ENCODE measurements around the gene PCCB. TPM values are rescaled to one million over a fixed set of nuclear protein-coding genes. Genes with fewer than 3 reads are reported as not detected.
A peak's percentile ranks its signal among the peaks of the same experiment; 100 is the strongest.

Gene PCCB
- total and polyA plus RNA-seq, 2 donors (not counting 1 experiment from before 2014, with no cell fraction given) = 12.1 to 15.5 TPM

GRCh38 chr3:136247855-136248590 lies 2.1 kb upstream of the PCCB start:
- no peak overlapping the region for H3K4me2 ChIP-seq (replicated peaks; ENCODE audit: low read depth, low read length, poor library complexity, severe bottlenecking)
- no peaks in the 10 kb centered on the region for H3K27me3 Mint-ChIP-seq
- intact Hi-C loops (cut with micrococcal nuclease) = no loop called here
- no peak overlapping the region for H3K4me3 ChIP-seq (ENCODE audit: control extremely low read depth in 1 of 5, extremely low read depth in 1 of 5, insufficient read depth in 1 of 5, low read depth in 2 of 5, low read length in 4 of 5)
- H3K9me3 Mint-ChIP-seq (ENCODE audit: insufficient read depth) = no peaks in the 10 kb centered on the region
- ATAC-seq (ENCODE audit: low read depth) (no peak), DNase-seq (no peak)
- 100% methylated on average over 2 of the region's 4 CpGs for WGBS (ENCODE audit: insufficient coverage)
- H4K20me1 ChIP-seq (ENCODE audit: control insufficient read depth, insufficient read depth, low read length, poor library complexity, severe bottlenecking) = no peaks in the 10 kb centered on the region
- peak overlapping the region; percentile 23 for H2AFZ ChIP-seq (ENCODE audit: insufficient read depth, low read depth, low read length, poor library complexity, severe bottlenecking)
- no peak overlapping the region for H3K9ac ChIP-seq (ENCODE audit: low read length)
- no peak overlapping the region for H3K4me3 Mint-ChIP-seq
- ChIA-PET CTCF (interaction anchor here (1.2 to 4.8 kb wide), 2 partner anchors 31 to 51 kb away, joined by 3 to 43 read pairs; partner anchors contain the start of gene MSL2), POLR2A (interaction anchor here (0.5 to 2.6 kb wide), 2 partner anchors 37 to 51 kb away, joined by 4 to 10 read pairs; partner anchors contain the start of gene MSL2)
- H3K36me3 ChIP-seq (replicated peaks in 1 of 2; ENCODE audit: control extremely low read depth in 1 of 2, control insufficient read depth in 1 of 2, extremely low read depth in 1 of 2, insufficient read depth in 2 of 2, low read length in 1 of 2) = no peaks in the 10 kb centered on the region
- peaks cover 4% of the 10 kb centered on the region for H3K79me2 ChIP-seq (ENCODE audit: control insufficient read depth, insufficient read depth, low read length)
- no peaks in the 10 kb centered on the region for H3K9me3 ChIP-seq (ENCODE audit: control extremely low read depth in 1 of 3, control insufficient read depth in 2 of 3, insufficient read depth in 1 of 3, low read length in 2 of 3)
- no peak overlapping the region for H3K27ac ChIP-seq (ENCODE audit: low read length in 2 of 2)
- no peak overlapping the region for H3K27ac Mint-ChIP-seq
- peaks cover 10 to 17% of the 10 kb centered on the region in 2 donors for H3K4me1 ChIP-seq (ENCODE audit: control insufficient read depth in 2 of 2, insufficient read depth in 2 of 2, low read length in 2 of 2)
- peaks cover 20% of the 10 kb centered on the region for H3K4me1 Mint-ChIP-seq
- no peak for TF ChIP-seq EZH2 (IDR thresholded peaks at IDR 0.05; ENCODE audit: borderline replicate concordance, insufficient read depth, low read depth, low read length, poor library complexity, severe bottlenecking)
- no peak for TF ChIP-seq CTCF (IDR thresholded peaks at IDR 0.05)
- no peaks in the 10 kb centered on the region for H3K27me3 ChIP-seq (replicated peaks in 1 of 4; ENCODE audit: control extremely low read depth in 1 of 4, control insufficient read depth in 3 of 4, insufficient read depth in 4 of 4, low read length in 3 of 4)

- Histone ChIP-seq H3K27me3 (replicated peaks in 1 of 4; ENCODE audit: control extremely low read depth in 1 of 4, control insufficient read depth in 3 of 4, insufficient read depth in 4 of 4, low read length in 3 of 4) (no peaks in the 10 kb centered on the region), H3K36me3 (replicated peaks in 1 of 2; ENCODE audit: control extremely low read depth in 1 of 2, control insufficient read depth in 1 of 2, extremely low read depth in 1 of 2, insufficient read depth in 2 of 2, low read length in 1 of 2) (no peaks in the 10 kb centered on the region), H3K9ac (ENCODE audit: low read length) (no peak overlapping the region), H3K9me3 (ENCODE audit: control extremely low read depth in 1 of 3, control insufficient read depth in 2 of 3, insufficient read depth in 1 of 3, low read length in 2 of 3) (no peaks in the 10 kb centered on the region), H3K27ac (ENCODE audit: low read length in 2 of 2) (no peak overlapping the region), H4K20me1 (ENCODE audit: control insufficient read depth, insufficient read depth, low read length, poor library complexity, severe bottlenecking) (no peaks in the 10 kb centered on the region), H3K4me1 (ENCODE audit: control insufficient read depth in 2 of 2, insufficient read depth in 2 of 2, low read length in 2 of 2) (peaks cover 10 to 17% of the 10 kb centered on the region in 2 donors), H2AFZ (ENCODE audit: insufficient read depth, low read depth, low read length, poor library complexity, severe bottlenecking) (peak overlapping the region; percentile 75), H3K4me3 (ENCODE audit: control extremely low read depth in 1 of 5, extremely low read depth in 1 of 5, insufficient read depth in 1 of 5, low read depth in 2 of 5, low read length in 4 of 5) (no peak overlapping the region), H3K4me2 (replicated peaks; ENCODE audit: low read depth, low read length, poor library complexity, severe bottlenecking) (no peak overlapping the region), H3K79me2 (ENCODE audit: control insufficient read depth, insufficient read depth, low read length) (peaks cover 12% of the 10 kb centered on the region)
- DNase-seq = no peak
- peaks cover 20% of the 10 kb centered on the region for H3K4me1 Mint-ChIP-seq
- ATAC-seq (ENCODE audit: low read depth) = no peak
- WGBS (ENCODE audit: insufficient coverage) = 100% methylated on average over 1 of the region's 3 CpGs
- TF ChIP-seq CTCF (IDR thresholded peaks at IDR 0.05) (no peak), EZH2 (IDR thresholded peaks at IDR 0.05; ENCODE audit: borderline replicate concordance, insufficient read depth, low read depth, low read length, poor library complexity, severe bottlenecking) (no peak)
- H3K27ac Mint-ChIP-seq = peak overlapping the region; percentile 59
- no peaks in the 10 kb centered on the region for H3K27me3 Mint-ChIP-seq
- POLR2A ChIA-PET = interaction anchor here (0.7 to 2.6 kb wide), 2 partner anchors 52 to 1538 kb away, joined by 7 to 10 read pairs; partner anchors contain the start of gene MSL2
- H3K4me3 Mint-ChIP-seq = peak overlapping the region; percentile 37
- CTCF ChIA-PET = interaction anchor here (1.1 to 4.8 kb wide), 3 partner anchors 32 to 170 kb away, joined by 3 to 43 read pairs (median 5); partner anchors contain the start of gene MSL2
- H3K9me3 Mint-ChIP-seq (ENCODE audit: insufficient read depth) = no peaks in the 10 kb centered on the region
- intact Hi-C loops (cut with micrococcal nuclease) = no loop called here
These were observed 1.0 kb upstream of the PCCB start for GRCh38 chr3:136249091-136249490.

Measured in B cell (primary cell).